Fibroblast of skin of scalp (primary cell): ENCODE measurements around the gene WFDC5.
"Not testable (repeated sequence)": the region's sequence is repeated elsewhere in the genome, so short reads cannot be mapped to it uniquely, and the experiment has no call there.

Experiments used
- DNase-seq: peaks from one replicate; pipeline ENCODE4 v3.0.0-alpha.2; 2013

The WFDC5 gene

DNA sequence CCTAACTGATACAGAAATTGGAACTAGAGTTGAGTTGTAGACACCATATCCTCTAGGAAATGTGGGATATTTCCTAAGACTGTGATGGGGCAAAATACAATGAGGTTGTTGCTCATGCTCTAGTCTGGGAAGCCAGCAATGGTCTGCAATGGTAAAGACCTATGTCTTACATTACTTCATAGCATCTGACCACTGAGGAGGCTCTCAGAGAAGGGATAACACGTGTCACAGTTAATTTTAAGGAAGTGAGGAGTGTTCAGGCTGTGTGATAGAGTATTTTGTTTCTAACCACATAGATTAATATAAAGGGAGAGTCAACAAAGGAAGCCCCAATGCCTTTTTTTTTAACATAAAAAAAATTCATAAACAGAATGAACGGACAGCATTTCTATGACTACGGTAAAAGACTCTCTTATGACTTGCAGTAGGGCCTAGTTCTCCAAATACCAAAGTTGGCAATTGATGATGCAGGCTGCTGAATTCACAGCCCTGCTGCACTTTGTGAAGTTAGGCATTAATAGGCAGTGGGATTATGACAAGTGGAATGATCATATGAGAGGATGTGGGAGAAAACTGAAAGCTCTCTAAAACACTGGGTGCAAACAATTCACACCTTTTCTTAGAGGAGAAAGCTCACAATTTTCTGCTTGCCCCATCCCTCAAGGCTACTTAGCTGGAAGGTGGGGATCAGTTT lies 27.7 kb downstream of the WFDC5 start:
- no peak for DNase-seq

- DNase-seq, result no peak
Measured at GRCh38 chr20:45085867-45086266, 29.1 kb downstream of the WFDC5 start.

DNA sequence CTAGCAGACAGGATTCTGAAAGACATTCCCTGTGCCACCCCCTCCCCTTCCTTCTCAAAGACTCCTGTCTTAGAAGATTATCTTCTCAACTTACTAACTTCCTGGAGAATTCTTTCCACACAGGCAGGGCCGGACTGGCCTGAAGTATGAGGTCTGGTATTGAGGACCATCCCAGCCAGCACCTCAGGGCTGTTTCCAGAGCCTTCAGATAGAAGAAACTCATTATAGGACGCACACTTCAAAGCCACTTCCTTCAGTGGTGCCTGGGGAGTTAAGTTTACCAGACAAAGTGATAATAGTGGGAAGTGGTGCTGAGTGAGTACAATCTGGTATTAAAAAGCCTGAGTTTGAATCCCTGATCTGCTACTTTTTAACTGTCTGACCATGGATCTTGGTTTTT lies 29.7 kb downstream of the WFDC5 start:
- DNase-seq, result no peak

- DNase-seq, result no peak
Measured at GRCh38 chr20:45083127-45083526, 31.8 kb downstream of the WFDC5 start.

- DNase-seq, result no peak
Measured at GRCh38 chr20:45082468-45082867, 32.5 kb downstream of the WFDC5 start.

DNA sequence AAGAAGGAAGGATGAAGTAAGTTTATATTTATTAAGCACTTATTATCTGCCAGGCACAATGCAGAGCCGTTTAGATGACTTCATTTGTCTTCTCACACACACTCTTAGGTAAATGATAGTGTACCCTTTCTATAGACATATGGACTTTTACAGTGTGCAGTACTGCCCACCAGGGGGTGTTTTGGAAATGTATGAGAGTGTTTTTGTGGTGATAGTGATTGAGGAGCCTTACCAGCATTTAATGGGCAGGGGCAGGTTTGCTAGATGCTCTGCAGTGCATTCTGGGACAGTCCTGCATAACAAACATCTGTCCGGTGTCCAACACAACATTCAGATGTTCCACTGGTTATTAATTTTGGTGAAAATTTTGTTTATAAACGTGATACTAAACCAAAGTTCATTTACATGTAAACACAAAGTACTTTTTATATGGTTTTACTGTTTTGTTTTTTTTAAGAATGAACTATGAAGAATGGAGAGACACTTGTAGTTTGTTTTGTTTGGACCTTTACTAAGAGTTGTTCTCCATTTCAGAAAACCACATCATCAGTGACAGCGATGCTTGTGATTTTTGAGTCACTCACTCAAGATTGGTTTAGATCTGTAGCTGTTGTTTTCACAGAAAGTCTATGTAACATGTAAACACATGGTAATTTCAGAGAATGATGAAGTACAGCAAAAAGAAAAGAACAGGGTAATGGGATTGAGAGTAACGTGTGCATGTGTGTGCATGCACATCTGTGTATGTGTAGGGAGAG lies 33.9 kb downstream of the WFDC5 start:
- peak; percentile 31 for DNase-seq

DNA sequence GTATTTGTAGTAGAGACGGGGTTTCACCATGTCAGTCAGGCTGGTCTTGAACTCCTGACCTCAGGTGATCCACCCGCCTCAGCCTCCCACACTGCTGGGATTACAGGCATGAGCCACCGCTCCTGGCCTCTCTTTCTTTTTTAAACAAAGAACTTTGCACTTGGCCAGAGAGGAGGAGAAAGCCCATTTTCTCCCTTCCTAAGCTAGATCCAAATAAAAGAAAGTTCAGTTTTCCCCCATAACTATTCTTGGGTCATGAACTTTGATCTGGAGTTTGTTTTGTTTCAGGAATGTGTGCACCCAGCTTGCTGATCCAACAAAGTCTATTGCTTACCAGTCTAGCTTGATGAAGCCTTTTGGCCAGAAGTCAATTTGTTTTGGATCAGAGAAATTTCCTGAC lies 37.4 kb downstream of the WFDC5 start:
- DNase-seq, result no peak

- DNase-seq, result peak; percentile 18
Measured at GRCh38 chr20:45073221-45073620, 41.8 kb downstream of the WFDC5 start.

- DNase-seq, result no peak
Measured at GRCh38 chr20:45072066-45072465, 42.9 kb downstream of the WFDC5 start.

- no peak for DNase-seq
Measured at GRCh38 chr20:45070932-45071632, 43.9 kb downstream of the WFDC5 start.

DNA sequence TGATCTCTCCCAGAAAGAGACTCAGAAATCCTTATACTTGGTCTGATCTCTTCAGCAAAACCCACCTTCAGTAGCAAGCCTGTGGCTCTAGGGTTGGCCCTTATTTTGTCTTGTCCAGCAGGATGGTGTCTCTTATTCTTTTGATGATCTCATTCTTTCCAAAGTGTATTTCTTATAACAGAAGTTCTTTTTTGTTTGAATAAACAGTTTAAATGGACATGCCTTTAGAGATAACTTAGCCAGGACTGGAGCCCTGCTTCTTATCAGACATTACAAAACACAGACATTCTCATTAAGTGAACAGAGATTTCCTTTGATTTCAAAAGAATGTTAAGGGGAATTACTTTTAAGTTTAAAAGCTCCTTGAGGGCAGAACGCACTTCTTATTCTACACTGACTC lies 45.7 kb downstream of the WFDC5 start:
- no peak for DNase-seq

GRCh38 chr20:45067558-45067957 lies 47.4 kb downstream of the WFDC5 start:
- DNase-seq, result peak; percentile 35

GRCh38 chr20:45067087-45067486 lies 47.9 kb downstream of the WFDC5 start:
- no peak for DNase-seq

GRCh38 chr20:45066372-45066771 lies 48.6 kb downstream of the WFDC5 start:
- peak; percentile 37 for DNase-seq

DNA sequence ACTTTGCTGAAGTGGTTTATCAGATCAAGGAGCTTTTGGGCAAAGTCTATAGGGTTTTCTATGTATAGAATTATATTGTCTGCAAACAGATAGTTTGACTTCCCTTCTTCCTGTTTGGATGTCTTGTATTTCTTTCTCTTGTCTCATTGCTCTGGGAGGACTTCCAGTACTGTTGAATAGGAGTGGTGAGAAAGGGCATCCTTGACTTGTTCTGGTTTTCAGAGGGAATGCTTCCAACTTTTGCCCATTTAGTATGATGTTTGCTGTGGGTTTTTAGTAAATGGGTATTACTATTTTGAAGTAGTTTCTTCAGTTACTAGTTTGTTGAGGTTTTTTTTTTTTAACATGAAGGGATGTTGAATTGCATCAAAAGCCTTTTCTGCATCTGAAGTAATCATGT lies 50.2 kb downstream of the WFDC5 start:
- DNase-seq, result no peak

DNA sequence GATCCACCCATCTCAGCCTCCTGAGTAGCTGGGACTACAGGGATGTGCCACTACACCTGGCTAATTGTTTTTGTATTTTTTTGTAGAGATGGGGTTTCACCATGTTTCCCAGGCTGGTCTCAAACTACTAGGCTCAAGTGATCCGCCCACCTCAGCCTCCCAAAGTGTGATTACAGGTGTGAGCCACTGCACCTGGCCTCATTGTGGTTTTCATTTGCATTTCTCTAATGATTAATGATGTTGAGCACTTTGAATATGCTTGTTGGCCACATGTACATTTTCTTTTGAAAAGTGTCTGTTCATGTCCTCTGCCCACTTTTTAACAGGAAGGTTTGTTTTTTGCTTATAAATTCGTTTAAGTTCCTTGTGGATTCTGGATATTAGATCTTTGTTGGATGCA lies 51.9 kb downstream of the WFDC5 start:
- DNase-seq, result not testable (repeated sequence)

DNA sequence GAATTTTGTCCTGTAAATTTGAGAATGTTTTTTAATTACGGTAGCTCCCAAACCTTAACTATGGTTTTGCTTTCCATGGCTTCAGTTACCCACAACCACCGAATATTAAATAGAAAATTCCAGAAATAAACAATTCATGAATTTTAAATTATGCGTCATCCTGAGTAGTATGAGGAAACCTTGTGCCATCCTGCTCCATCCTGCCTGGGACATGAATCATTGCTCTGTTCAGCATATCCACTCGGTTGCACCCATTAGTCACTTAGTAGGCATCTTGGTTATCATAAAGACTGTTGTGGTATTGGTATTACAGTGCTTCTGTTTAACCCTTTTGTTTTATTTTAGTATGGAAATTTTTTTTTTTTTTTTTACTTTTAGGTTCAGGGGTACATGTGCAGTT lies 53.7 kb downstream of the WFDC5 start:
- peak; percentile 88 for DNase-seq

DNA sequence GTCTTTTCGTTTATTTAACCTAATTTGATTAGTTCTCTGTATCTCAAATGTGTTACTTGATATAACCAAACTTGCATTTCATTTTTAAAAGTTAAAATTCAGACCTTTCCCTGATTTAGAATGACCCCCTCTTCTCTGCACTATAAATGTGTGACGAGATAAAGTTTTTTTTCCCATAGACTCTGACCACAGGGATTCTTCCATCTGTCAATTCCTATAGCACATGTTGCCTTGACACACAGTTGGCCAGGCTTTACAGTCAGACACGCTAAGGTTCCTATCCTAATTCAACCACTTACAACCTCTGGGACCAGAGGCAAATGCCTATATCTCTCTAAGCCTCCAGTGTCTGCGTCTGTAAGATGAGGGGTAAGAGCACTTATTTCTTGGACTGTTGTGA lies 54.7 kb downstream of the WFDC5 start:
- DNase-seq, result no peak
